OCI-LY1 (cell line): ENCODE results near the gene ZNF366.

ENCODE experiments used
- CTCF ChIP-seq: fragments of 200-600 bp; sonication (generic), shearing (Covaris generic); IDR thresholded peaks from 2 replicates; pipeline ENCODE4 v1.5.1; 2017; ENCODE audit warnings: mild to moderate bottlenecking, antibody characterized with exemption, low read length, moderate library complexity, mixed read lengths
- EZH2 ChIP-seq: fragments of 200-600 bp; sonication (generic), shearing (Covaris generic); IDR thresholded peaks from 2 replicates; pipeline ENCODE4 v1.8.0; 2017; ENCODE audit warnings: borderline replicate concordance, mixed run types, mild to moderate bottlenecking, antibody characterized with exemption, low read length, moderate library complexity, mixed read lengths

- TF ChIP-seq CTCF (no peak), EZH2 (no peak)
Observed at GRCh38 chr5:72474046-72474500, 33.1 kb downstream of the ZNF366 start.
